ENCODE results near the gene PSMD9. TPM values are rescaled to one million over a fixed set of nuclear protein-coding genes. Genes with fewer than 3 reads are reported as not detected.
"Not testable (repeated sequence)": the region's sequence is repeated elsewhere in the genome, so short reads cannot be mapped to it uniquely, and the experiment has no call there.

PSMD9 gene
- polyA plus RNA-seq, 1 donor from 2014 or later: 79.3 TPM

DNA sequence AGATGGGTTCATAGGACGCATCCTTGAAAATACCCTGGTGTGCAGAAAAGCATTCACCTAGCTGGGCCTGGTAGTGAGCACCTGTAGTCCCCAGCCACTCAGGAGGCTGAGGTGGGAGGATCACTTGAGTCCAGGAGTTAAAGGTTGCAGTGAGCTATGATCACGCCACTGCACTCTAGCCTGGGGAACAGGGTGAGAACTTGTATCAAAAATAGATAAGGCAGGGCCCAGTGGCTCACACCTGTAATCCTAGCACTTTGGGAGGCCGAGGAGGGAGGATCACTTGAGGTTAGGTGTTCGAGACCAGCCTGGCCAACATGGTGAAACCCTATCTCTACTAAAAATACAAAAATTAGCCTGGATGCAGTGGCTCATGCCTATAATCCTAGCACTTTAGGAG lies 27.9 kb upstream of the PSMD9 start:
- H3F3A ChIP-seq (ENCODE audit: insufficient read depth, low read length, poor library complexity, severe bottlenecking); H2AFZ ChIP-seq (ENCODE audit: low read depth, low read length); H4K20me1 ChIP-seq (ENCODE audit: insufficient read depth); H3K9me3 ChIP-seq (ENCODE audit: low read length); H3K9ac ChIP-seq (ENCODE audit: low read length); H3K36me3 ChIP-seq (ENCODE audit: insufficient read depth, low read length); H3K9me2 ChIP-seq (ENCODE audit: insufficient read depth, low read length); H3K4me3 ChIP-seq (ENCODE audit: low read length); H3K27me3 ChIP-seq (ENCODE audit: insufficient read depth, low read depth, low read length); H3K27ac ChIP-seq (ENCODE audit: low read length); H3K79me2 ChIP-seq (replicated peaks; ENCODE audit: insufficient read depth, low read length); H3K4me2 ChIP-seq (ENCODE audit: low read length): not testable (repeated sequence)

- Histone ChIP-seq H3K36me3 (ENCODE audit: insufficient read depth, low read length) (no peaks in the 10 kb centered on the region), H3K79me2 (replicated peaks; ENCODE audit: insufficient read depth, low read length) (no peaks in the 10 kb centered on the region), H3K9ac (ENCODE audit: low read length) (no peak overlapping the region), H3K9me3 (ENCODE audit: low read length) (no peaks in the 10 kb centered on the region), H3K9me2 (ENCODE audit: insufficient read depth, low read length) (no peaks in the 10 kb centered on the region), H3K27ac (ENCODE audit: low read length) (no peak overlapping the region), H4K20me1 (ENCODE audit: insufficient read depth) (no peaks in the 10 kb centered on the region), H3K27me3 (ENCODE audit: insufficient read depth, low read depth, low read length) (no peaks in the 10 kb centered on the region), H3K4me3 (ENCODE audit: low read length) (no peak overlapping the region), H3F3A (ENCODE audit: insufficient read depth, low read length, poor library complexity, severe bottlenecking) (no peaks in the 10 kb centered on the region), H3K4me2 (ENCODE audit: low read length) (no peak overlapping the region), H2AFZ (ENCODE audit: low read depth, low read length) (no peak overlapping the region)
- TF ChIP-seq EZH2 (IDR thresholded peaks at IDR 0.05; ENCODE audit: borderline replicate concordance, insufficient read depth, low read length, poor library complexity, severe bottlenecking) (no peak), POLR2AphosphoS5 (IDR thresholded peaks at IDR 0.05) (no peak), RAD21 (conservative IDR thresholded peaks at IDR 0.05) (no peak), MXI1 (conservative IDR thresholded peaks at IDR 0.05; ENCODE audit: poor library complexity, severe bottlenecking) (no peak), TAF1 (IDR thresholded peaks at IDR 0.05; ENCODE audit: low read depth) (no peak), EP300 (conservative IDR thresholded peaks at IDR 0.05; ENCODE audit: poor library complexity, severe bottlenecking) (no peak), CTCF (IDR thresholded peaks at IDR 0.05; ENCODE audit: poor library complexity, severe bottlenecking) (no peak), SMC3 (conservative IDR thresholded peaks at IDR 0.05; ENCODE audit: poor library complexity) (no peak)
- TF ChIP-seq, protein P1, sequence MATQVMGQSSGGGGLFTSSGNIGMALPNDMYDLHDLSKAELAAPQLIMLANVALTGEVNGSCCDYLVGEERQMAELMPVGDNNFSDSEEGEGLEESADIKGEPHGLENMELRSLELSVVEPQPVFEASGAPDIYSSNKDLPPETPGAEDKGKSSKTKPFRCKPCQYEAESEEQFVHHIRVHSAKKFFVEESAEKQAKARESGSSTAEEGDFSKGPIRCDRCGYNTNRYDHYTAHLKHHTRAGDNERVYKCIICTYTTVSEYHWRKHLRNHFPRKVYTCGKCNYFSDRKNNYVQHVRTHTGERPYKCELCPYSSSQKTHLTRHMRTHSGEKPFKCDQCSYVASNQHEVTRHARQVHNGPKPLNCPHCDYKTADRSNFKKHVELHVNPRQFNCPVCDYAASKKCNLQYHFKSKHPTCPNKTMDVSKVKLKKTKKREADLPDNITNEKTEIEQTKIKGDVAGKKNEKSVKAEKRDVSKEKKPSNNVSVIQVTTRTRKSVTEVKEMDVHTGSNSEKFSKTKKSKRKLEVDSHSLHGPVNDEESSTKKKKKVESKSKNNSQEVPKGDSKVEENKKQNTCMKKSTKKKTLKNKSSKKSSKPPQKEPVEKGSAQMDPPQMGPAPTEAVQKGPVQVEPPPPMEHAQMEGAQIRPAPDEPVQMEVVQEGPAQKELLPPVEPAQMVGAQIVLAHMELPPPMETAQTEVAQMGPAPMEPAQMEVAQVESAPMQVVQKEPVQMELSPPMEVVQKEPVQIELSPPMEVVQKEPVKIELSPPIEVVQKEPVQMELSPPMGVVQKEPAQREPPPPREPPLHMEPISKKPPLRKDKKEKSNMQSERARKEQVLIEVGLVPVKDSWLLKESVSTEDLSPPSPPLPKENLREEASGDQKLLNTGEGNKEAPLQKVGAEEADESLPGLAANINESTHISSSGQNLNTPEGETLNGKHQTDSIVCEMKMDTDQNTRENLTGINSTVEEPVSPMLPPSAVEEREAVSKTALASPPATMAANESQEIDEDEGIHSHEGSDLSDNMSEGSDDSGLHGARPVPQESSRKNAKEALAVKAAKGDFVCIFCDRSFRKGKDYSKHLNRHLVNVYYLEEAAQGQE (IDR thresholded peaks at IDR 0.05; ENCODE audit: borderline replicate concordance): no peak
These were observed 26.8 kb upstream of the PSMD9 start for GRCh38 chr12:121861636-121862254.

DNA sequence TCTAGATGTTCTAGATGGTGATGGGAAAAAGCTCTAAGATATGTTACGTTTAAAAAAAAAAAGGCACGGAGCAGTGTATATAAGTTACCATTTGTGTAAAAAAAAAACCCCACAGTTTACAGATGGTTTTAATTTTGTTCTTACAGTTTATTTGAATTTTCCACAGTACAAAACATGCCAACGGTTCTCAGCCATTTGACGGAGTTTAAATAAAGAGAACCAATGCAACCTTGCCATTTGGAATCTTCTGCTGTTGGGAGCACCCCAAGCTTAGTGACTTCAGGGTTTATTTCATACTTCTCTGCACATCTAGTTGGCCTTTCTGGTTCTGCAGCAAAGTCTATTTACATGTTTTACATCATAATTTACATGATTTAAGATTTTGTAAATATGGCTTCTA lies 22.3 kb upstream of the PSMD9 start:
- no peaks in the 10 kb centered on the region for H3K27me3 ChIP-seq (ENCODE audit: insufficient read depth, low read depth, low read length)
- no peaks in the 10 kb centered on the region for H3K9me2 ChIP-seq (ENCODE audit: insufficient read depth, low read length)
- H3K4me2 ChIP-seq (ENCODE audit: low read length): no peak overlapping the region
- H3K27ac ChIP-seq (ENCODE audit: low read length): no peak overlapping the region
- no peak for TF ChIP-seq TAF1 (IDR thresholded peaks at IDR 0.05; ENCODE audit: low read depth)
- TF ChIP-seq EZH2 (IDR thresholded peaks at IDR 0.05; ENCODE audit: borderline replicate concordance, insufficient read depth, low read length, poor library complexity, severe bottlenecking): no peak
- no peak overlapping the region for H2AFZ ChIP-seq (ENCODE audit: low read depth, low read length)
- no peak overlapping the region for H3K4me3 ChIP-seq (ENCODE audit: low read length)
- no peaks in the 10 kb centered on the region for H3K9me3 ChIP-seq (ENCODE audit: low read length)
- no peaks in the 10 kb centered on the region for H3K36me3 ChIP-seq (ENCODE audit: insufficient read depth, low read length)
- H3K9ac ChIP-seq (ENCODE audit: low read length): no peak overlapping the region
- H4K20me1 ChIP-seq (ENCODE audit: insufficient read depth): no peaks in the 10 kb centered on the region
- no peaks in the 10 kb centered on the region for H3F3A ChIP-seq (ENCODE audit: insufficient read depth, low read length, poor library complexity, severe bottlenecking)
- H3K79me2 ChIP-seq (replicated peaks; ENCODE audit: insufficient read depth, low read length): no peaks in the 10 kb centered on the region

- not testable (repeated sequence) for H3K9ac ChIP-seq (ENCODE audit: low read length); H3F3A ChIP-seq (ENCODE audit: insufficient read depth, low read length, poor library complexity, severe bottlenecking); H3K79me2 ChIP-seq (replicated peaks; ENCODE audit: insufficient read depth, low read length); H3K4me3 ChIP-seq (ENCODE audit: low read length); H3K27ac ChIP-seq (ENCODE audit: low read length); H3K4me2 ChIP-seq (ENCODE audit: low read length); H3K36me3 ChIP-seq (ENCODE audit: insufficient read depth, low read length); H3K9me3 ChIP-seq (ENCODE audit: low read length); H3K9me2 ChIP-seq (ENCODE audit: insufficient read depth, low read length); H2AFZ ChIP-seq (ENCODE audit: low read depth, low read length); H4K20me1 ChIP-seq (ENCODE audit: insufficient read depth); H3K27me3 ChIP-seq (ENCODE audit: insufficient read depth, low read depth, low read length)
These were observed 19.4 kb upstream of the PSMD9 start for GRCh38 chr12:121869229-121869628.
